Activated T-helper 9 cell treated with anti-CD3 and anti-CD28 coated beads, Interleukin-2, amount 50 U/mL, for 16 hours (primary cell): ENCODE measurements around the gene PLXND1.

Experiments used
- DNase-seq: peaks from one replicate; pipeline ENCODE4 v3.0.0-alpha.2; 2020; ENCODE audit warnings: low read depth

PLXND1 gene

DNA sequence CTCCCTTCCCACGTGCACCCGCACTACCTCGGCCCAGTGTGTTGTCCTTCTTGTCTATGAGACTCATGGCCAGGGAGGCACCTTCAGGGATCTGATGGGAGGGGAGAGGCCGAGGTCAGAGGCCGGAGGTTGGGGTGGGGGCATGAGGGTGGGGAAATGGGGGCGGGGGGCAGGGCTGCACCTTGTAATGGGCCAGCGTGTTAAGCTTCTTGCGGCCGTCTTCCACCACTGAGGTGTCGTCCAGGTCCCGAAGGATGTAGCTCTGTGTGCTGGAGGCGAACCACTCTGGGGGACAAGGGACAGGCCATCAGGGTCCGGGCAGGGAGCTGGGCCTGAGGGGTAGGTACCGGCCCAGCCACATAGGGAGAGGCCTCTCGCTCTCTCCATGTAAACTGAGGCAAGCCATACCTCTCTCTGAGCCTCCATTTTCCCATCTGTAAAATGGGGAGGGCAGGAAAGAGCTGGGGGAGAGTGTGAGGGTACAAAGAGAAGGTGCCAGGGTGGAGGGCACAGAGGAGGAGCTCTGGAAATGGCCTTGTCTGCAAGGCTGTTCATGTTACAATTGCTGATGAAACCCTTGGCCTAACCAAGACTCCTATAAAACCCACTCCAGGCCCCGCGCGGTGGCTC lies 44.7 kb downstream of the PLXND1 start:
- no peak for DNase-seq

GRCh38 chr3:129560911-129561594 lies 45.4 kb downstream of the PLXND1 start:
- DNase-seq: no peak

DNA sequence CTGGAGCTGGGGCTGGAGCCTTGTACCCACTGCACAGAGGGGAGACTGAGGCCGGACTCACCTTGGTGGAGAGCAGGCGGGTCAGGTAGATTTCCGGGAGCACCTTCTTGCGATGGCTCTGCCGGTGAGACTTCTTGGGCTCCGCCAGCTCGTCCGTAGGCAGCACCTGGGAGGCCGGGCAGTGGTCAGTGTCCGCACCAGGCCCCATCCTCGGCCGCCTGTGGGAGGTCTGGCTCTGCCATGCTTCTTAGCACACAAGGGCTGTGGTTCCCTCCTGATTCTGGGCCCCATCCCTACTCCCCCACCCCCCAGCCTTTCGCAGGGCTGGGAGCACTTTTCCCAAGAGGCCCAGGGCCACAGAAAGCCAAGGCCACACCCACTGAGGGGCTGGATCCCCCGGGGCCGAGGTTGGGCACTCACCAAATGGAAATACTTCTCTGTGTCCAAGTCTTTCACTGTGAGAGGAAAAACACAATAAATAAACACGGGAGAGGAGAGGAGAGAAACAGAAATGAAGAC lies 46.1 kb downstream of the PLXND1 start:
- DNase-seq: no peak

GRCh38 chr3:129559565-129560079 lies 46.9 kb downstream of the PLXND1 start:
- no peak for DNase-seq

DNA sequence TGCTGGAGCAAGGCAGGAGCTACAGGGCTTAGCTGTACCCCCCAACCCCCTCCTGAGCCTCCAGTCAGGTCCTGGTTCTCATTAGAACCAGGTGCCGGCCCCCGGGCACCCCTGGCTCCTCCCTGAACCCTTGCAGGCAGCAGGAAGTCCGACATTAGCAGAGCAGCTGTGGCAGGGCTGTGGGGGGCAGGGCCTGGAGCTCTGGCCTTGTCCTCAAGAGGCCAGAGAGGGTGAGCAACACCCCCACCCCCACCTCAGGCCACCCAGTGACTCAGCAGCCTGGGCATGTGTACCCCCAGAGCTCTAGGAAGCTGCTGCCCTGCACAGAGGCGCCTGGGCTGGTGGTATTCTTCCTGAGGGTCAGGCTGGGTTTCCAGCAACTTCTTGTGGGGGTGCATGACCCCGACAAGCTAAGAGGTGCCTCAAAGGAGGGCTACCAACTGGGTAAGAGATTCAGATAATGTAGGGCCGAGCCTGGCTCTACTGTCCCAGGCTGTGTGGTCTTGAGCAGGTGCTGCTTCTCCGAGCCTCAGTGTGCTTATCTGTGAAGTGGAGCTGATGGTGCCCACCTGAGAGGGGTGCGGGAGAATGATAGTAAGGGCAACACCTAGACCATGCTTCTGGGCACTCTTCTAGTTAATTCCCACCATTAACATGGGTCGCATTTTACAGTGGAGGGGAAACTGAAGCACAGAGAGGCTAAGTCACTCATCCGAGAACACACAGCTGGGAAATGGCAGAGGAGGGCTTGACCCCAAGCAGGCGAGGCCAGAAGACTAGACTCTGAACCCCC lies 47.5 kb downstream of the PLXND1 start:
- DNase-seq: no peak

GRCh38 chr3:129558081-129558771 lies 48.2 kb downstream of the PLXND1 start:
- DNase-seq: no peak

DNA sequence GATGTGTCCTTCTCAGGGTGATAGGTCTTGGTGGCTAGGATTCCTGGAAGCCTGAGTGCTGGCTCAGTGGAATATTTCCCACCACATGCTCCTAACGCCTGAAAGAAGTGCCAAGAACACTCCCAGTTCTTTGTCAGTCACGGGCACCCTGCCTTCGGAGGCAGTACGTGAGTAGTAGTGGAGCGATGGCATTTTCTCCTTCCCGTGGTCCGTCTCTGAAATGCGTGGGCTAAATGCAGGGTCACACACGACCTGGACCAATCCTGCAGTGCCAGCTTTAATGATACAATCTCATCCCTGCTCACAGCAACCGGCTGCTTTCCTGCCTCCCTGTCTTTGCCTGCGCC lies 49.0 kb downstream of the PLXND1 start:
- DNase-seq: no peak

DNA sequence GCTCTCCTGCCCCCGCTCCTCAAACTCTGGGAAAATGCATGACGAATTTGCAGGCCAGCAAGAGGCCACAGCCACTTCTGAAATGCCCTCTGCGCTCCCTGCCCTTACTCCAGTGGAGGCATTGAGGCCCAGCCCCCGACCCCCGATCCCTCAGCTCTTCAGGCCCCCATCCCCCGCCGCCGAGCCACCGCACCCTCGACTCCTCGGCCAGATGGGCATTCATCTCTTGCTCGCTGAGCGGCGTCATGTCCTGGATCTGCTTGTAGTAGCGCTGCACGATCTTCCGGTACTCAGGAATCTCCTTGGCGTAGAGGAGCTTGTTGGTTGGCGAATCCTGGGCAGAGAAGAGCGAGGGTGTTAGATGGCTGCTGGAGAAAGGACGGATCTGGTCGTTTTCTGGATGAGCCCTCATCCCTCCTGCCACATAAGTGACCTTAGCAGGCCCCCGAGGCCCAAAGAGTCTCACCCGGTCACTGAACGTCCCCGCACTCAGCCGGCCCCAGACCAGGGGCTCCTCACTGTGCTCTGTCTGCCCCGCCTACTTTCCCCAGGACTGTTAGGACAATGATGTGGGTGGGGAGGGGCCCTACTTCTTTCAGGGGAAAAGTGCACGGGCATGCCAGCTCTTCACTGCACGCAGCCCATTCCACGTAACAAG lies 49.5 kb downstream of the PLXND1 start:
- no peak for DNase-seq

DNA sequence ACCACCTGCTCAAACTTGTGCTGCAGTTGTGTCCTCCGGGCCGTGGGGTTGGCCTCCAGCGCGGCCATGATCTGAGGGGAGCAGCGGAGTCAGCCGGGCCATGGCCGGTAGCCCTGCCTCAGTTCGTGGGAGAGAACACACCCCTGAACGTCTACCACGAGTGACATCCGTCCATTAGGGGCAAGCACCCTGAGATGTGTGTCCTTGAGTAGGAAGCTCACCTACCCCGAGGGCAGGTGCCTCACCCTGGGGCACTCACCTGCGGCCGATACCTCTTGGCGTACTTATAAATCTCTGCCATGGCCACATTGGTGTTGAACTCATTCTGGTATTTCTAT lies 50.1 kb downstream of the PLXND1 start:
- DNase-seq: no peak

DNA sequence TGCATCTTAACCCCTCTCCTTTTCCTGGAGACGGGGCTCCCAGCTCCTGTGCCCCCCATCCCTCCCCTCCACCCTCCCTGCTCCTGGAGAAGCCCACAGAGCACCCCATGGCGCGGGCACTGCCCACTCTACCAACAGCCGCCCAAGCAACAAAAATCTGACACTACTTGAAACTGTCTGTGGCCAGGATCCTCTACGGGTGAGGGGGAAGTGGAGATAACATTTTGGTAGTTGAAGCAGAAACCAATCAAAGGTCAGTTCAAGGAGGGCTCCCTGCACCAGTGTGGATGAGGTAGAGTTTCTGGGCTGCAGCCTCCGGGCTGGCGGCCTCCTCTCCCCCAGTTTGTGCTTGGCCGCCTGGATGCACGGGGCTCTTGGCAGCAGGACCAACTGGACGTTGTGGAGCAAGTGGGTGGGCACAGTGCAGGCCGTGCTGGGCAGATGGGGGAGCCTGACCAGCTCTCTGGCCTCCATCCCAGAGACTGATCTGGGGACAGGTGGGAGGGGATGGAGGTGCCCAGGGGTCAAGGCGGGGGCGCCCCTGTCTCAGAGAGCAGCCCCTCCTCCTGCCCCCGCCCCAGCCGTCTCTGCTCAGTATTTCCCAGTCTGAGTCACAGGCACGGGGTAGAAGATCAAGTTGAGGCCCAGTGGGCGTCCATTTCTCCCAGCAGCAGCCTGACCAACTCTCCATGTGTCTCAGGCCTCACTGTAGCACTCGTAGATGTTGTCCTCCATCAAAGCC lies 50.7 kb downstream of the PLXND1 start:
- no peak for DNase-seq

DNA sequence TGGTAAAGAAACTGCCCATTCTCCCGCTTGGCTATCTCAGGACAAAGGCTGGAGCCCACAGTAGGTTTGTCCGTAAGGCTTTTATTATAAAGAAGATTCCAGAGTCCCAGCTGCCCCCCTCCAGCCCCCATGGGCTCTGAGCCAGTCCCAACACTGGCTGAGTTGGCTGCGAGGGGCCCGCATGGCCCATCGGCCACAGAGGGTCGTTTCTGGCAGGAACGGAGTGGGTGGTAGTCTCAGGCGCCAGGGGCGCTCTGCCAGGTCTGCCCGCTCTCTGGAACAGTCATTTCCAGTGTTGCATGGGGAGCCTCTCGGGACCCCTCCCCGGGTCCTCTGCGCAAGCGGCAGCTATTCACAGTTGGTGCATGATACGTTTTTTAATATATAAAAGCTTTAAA lies 51.3 kb downstream of the PLXND1 start:
- DNase-seq: no peak

- DNase-seq: no peak
Observed at GRCh38 chr3:129554356-129555152, 51.9 kb downstream of the PLXND1 start.

DNA sequence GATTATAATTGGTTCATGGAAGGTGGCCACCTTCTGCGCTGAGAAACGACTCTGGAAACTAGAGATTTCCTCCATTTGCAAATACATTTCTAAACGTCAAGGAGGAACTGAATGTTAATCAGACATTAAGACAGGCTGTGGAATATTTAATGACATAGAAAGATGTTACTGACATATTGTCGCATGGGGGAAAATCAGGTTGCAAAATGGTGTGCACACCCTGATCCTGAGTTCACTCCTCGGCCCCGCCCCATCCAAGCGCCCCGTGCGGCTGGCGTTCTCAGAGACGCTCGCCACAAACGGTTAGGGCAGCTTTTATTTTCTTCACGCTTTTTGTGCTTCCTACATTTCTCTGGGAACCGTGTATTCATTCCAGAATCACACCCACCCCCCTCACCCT lies 52.8 kb downstream of the PLXND1 start:
- no peak for DNase-seq

DNA sequence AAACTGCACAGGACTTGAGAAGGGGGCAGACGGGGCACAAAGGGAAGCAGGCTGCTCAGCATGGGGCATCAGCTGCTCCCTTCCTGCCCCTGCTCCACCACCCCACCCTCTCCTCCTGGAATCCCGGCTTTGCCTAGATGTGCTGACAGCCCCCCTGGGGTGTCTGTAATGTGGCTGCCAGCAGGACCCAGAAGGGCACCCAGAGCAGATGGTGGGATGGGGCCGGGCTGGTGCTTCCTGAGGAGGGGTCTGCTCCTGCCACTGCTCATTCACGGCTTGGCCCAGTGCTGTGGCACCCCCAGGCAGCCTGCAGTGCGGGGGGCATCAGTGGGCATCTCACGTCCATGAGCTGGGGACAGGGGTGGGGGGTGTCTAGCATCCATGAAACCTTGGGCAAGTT lies 53.3 kb downstream of the PLXND1 start:
- DNase-seq: no peak

DNA sequence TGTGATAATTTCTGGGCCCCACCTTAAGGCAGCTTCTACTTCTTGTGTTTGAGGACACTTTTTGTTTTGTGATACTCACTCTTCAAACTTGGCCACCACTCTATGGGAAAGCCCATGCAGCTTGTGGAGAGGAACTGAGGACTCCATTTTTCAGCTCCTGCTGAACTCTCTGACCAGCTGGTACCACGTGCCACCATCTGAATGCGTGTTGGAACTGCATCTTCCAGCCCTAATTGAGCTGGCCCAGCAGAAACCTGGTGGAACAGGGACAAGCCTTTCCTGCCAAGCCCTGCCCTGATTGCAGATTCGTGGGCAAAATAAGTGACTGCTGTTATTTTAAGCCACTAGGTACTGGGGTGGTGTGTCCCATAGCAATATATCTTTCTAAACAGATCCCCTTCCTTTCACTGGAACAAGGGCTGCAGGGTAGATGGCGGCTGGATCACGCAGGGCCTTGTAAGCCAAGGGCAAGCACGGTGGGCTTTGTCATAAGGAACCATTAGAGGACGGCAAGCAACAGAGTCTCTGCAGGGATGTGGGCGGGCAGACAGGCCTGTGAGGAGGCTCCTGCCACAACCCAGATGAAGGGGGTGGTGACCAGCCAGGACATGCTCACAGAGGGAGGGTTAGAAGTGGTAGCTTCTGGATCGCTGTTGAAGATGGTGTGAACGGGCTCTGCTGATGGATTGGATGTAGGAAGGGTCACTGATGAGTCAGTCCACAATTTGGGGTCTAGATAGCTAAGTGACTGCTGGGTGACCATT lies 54.0 kb downstream of the PLXND1 start:
- DNase-seq: no peak

DNA sequence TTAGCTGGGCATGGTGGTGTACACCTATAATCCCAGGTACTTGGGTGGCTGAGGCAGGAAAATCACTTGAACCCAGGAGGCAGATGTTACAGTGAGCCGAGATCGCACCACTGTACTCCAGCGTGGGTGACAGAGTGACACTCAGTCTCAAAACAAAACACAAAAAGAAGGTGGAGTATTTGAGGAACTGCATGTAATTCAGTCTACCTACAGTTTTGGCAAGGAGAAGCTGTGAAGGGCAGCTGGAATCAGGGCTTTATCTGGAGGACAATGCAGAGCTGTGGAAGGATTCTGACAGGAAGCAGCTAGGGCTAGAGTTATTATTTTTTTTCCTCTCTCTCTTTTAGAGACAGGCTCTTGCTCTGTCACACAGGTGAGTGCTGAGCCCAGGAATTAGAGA lies 56.7 kb downstream of the PLXND1 start:
- no peak for DNase-seq

DNA sequence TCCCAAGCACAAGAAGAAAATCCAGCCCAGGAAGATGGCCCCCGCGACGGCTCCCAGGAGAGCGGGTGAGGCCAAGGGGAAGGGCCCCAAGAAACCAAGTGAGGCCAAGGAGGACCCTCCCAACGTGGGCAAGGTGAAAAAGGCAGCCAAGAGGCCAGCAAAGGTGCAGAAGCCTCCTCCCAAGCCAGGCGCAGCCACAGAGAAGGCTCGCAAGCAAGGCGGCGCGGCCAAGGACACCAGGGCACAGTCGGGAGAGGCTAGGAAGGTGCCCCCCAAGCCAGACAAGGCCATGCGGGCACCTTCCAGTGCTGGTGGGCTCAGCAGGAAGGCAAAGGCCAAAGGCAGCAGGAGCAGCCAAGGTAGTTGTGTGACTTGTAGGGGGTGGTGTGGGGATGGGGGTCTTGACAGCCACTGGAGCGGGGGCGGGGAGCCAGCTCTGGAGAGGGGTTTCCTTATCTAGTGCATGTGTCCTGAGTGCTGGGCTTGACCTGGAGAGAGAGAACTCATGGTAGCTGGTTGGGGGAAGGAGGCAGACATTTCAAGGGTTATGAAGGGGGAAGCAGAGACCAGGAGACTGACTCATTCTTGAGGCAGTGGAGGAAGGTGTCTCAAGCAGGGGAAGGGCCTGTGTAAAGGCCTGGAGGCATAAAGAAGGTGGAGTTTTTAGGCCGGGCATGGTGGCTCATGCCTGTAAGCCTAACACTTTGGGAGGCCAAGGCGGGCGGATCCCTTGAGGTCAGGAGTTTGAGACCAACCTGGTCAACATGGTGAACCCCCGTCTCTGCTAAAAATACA lies 57.3 kb downstream of the PLXND1 start:
- no peak for DNase-seq

- no peak for DNase-seq
Observed at GRCh38 chr3:129548104-129548965, 58.1 kb downstream of the PLXND1 start.
